Aortic smooth muscle cell (primary cell): ENCODE data around the gene SSX2. TPM values are rescaled to one million over a fixed set of nuclear protein-coding genes. Genes with fewer than 3 reads are reported as not detected.

ENCODE experiments used
- total RNA-seq: library from RNA; depleted of rRNA; stranded (reverse); fragments of >200 nt; gene quantifications from 2 replicates; pipeline ENCODE4 v1.2.3, GENCODE V29; 2014

SSX2 gene, protein sequence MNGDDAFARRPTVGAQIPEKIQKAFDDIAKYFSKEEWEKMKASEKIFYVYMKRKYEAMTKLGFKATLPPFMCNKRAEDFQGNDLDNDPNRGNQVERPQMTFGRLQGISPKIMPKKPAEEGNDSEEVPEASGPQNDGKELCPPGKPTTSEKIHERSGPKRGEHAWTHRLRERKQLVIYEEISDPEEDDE
- not detected in 2 replicates for total RNA-seq

DNA sequence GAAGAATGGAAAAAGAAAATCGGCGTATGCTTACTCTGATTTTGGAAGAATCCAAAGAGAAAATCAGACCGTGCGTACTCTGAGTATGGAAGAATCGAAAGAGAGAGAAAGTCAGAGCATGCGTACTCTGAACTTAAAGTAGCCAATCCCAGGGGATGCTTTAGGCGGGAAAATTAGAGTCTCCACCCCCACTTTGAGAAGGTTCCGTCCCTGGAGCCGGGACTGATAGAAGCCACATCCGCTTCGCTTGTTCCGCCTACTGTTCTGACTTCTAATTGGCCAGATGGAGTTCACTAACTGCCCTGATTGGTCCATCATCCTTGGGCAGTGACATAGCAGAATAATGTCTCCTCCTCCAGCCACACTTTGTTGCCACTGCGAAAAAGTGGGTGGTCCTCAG, at the start of gene SSX2:
Gene SSX2, minus strand, starts transcription at position 101 of the 400 bp plus-strand sequence. CDS start 1,429 bp downstream, outside the sequence.

DNA sequence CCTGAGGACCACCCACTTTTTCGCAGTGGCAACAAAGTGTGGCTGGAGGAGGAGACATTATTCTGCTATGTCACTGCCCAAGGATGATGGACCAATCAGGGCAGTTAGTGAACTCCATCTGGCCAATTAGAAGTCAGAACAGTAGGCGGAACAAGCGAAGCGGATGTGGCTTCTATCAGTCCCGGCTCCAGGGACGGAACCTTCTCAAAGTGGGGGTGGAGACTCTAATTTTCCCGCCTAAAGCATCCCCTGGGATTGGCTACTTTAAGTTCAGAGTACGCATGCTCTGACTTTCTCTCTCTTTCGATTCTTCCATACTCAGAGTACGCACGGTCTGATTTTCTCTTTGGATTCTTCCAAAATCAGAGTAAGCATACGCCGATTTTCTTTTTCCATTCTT, 44.0 kb upstream of the SSX2 start, which contains the start of gene SSX2B:
Gene SSX2B, plus strand, starts transcription at position 301 of the 400 bp plus-strand sequence. CDS start 1,429 bp downstream, outside the sequence.

DNA sequence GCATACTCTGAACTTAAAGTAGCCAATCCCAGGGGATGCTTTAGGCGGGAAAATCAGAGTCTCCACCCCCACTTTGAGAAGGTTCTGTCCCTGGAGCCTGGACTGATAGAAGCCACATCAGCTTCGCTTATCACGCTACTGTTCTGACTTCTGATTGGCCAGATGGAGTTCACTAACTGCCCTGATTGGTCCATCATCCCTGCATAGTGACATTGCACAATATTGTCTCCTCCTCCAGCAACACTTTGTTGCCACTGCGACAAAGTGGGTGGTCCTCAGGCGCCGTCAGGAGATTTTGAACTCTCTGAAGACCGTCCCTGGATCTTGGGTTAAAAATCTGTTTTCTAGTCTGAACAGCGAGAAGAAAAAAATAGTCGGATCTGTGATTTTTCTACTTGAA, 52.2 kb downstream of the SSX2 start, which contains the start of gene SSX7:
Gene SSX7, minus strand, starts transcription at position 101 of the 400 bp plus-strand sequence. CDS start 1,428 bp downstream, outside the sequence.

Other genes starting within 250 kb of the SSX2 start
- gene XAGE1A, start 211.4 kb downstream of the SSX2 start, total RNA-seq: not detected in 2 replicates
- not detected in 2 replicates for gene XAGE1B, start 190.1 kb downstream of the SSX2 start, total RNA-seq
- not detected in 2 replicates for gene SSX7, start 52.3 kb downstream of the SSX2 start, total RNA-seq
- gene SSX2B, start 44.1 kb upstream of the SSX2 start, total RNA-seq: not detected in 2 replicates
- gene SPANXN5, start 90.2 kb upstream of the SSX2 start, total RNA-seq: not detected in 2 replicates
- not detected in 2 replicates for gene XAGE5, start 104.1 kb upstream of the SSX2 start, total RNA-seq
- gene XAGE3, start 160.9 kb upstream of the SSX2 start, total RNA-seq: not detected in 2 replicates
- gene FAM156B, start 190.2 kb upstream of the SSX2 start, total RNA-seq: 15.8 and 18.1 TPM in 2 replicates